GM12878 (cell line): Measurements from ENCODE around the gene TBCD. TPM values are rescaled to one million over a fixed set of nuclear protein-coding genes. Genes with fewer than 3 reads are reported as not detected.

Experiments used
- BACH1 ChIP-seq: fragments of 450-650 bp; IDR thresholded peaks from 2 replicates; pipeline ENCODE4 v1.6.1; 2017; ENCODE audit warnings: mild to moderate bottlenecking, borderline replicate concordance
- BCL3 ChIP-seq: IDR thresholded peaks from 2 replicates; pipeline ENCODE4 v1.6.1; 2011; ENCODE audit warnings: borderline replicate concordance, low read depth, mild to moderate bottlenecking, moderate library complexity, low read length; ENCODE audit not compliant: insufficient read depth, poor library complexity, severe bottlenecking
- CEBPZ ChIP-seq: fragments of 150-350 bp; IDR thresholded peaks from 2 replicates; pipeline ENCODE4 v1.6.1; 2016; ENCODE audit warnings: low read depth, low read length
- DPF2 ChIP-seq: fragments of 450-650 bp; IDR thresholded peaks from 2 replicates; pipeline ENCODE4 v1.6.1; 2017; ENCODE audit warnings: mild to moderate bottlenecking
- GATAD2B ChIP-seq: fragments of 450-650 bp; conservative IDR thresholded peaks from 2 replicates; pipeline ENCODE4 v1.6.1; 2017; ENCODE audit warnings: low read depth, mild to moderate bottlenecking, moderate library complexity
- PAX5 ChIP-seq: IDR thresholded peaks from 2 replicates; pipeline ENCODE4 v1.6.1; 2011; ENCODE audit warnings: low read depth, low read length, borderline replicate concordance
- PKNOX1 ChIP-seq: fragments of 450-650 bp; IDR thresholded peaks from 2 replicates; pipeline ENCODE4 v1.6.1; 2016; ENCODE audit warnings: mild to moderate bottlenecking
- PML ChIP-seq: IDR thresholded peaks from 2 replicates; pipeline ENCODE4 v1.6.1; 2012; ENCODE audit warnings: low read length, inconsistent platforms
- POU2F2 ChIP-seq: IDR thresholded peaks from 3 replicates; pipeline ENCODE4 v1.6.1; 2011; ENCODE audit warnings: low read depth, mild to moderate bottlenecking, low read length, borderline replicate concordance
- RCOR1 ChIP-seq: conservative IDR thresholded peaks from 2 replicates; pipeline ENCODE4 v1.6.1; 2012; ENCODE audit warnings: low read depth, low read length, improper control_type of control experiment
- REST ChIP-seq: IDR thresholded peaks from 2 replicates; pipeline ENCODE4 v1.6.1; 2012; ENCODE audit warnings: mild to moderate bottlenecking, low read depth, low read length
- RFX5 ChIP-seq: IDR thresholded peaks from 2 replicates; pipeline ENCODE4 v1.6.1; 2011; ENCODE audit warnings: low read depth, low read length, improper control_type of control experiment
- SP1 ChIP-seq: IDR thresholded peaks from one replicate; pipeline ENCODE4 v1.6.1; 2011; ENCODE audit warnings: low read depth, low read length
- STAT3 ChIP-seq: IDR thresholded peaks from 2 replicates; pipeline ENCODE4 v1.6.1; 2011; ENCODE audit warnings: low read depth, low read length, improper control_type of control experiment
- TCF3 ChIP-seq: IDR thresholded peaks from 2 replicates; pipeline ENCODE4 v1.6.1; 2012; ENCODE audit warnings: low read depth, mild to moderate bottlenecking, low read length, borderline replicate concordance; ENCODE audit not compliant: insufficient read depth
- ZNF592 ChIP-seq: fragments of 450-650 bp; IDR thresholded peaks from 2 replicates; pipeline ENCODE4 v1.6.1; 2017; ENCODE audit warnings: mild to moderate bottlenecking, moderate library complexity
- polyA plus RNA-seq, 11 experiments: library from polyadenylated mRNA; depleted of rRNA in 4 of 11; unstranded in 6 of 11; stranded (reverse) in 5 of 11; fragments of >200 nt; fragmentation: Nextera tagmentation in 4 of 11; fragmentation: Illumina TruSeq in 1 of 11; extraction: Ambion mirVana in 4 of 11; extraction: Trizol in 1 of 11; gene quantifications; 1 replicate in 1 of 11; 2 replicates in 10 of 11; pipeline versions ENCODE4 v1.2.1 to v1.2.3, GENCODE V29; 2011 to 2016; ENCODE audit warnings: inconsistent platforms in 2 of 11, missing spikeins in 2 of 11, low read depth in 1 of 11
- total RNA-seq, 4 experiments: library from RNA; depleted of rRNA in 3 of 4; stranded (reverse); fragments of >200 nt in 3 of 4; fragmentation: Illumina TruSeq in 1 of 4; extraction: Trizol in 1 of 4; gene quantifications; 2 replicates each; pipeline versions ENCODE4 v1.2.1 to v1.2.3, GENCODE V29; 2013 to 2021

Gene TBCD
- total and polyA plus RNA-seq, 10 of the 15 experiments (the other 5 are each of a cell fraction or from before 2014, with no cell fraction given) = 10.3 to 114 (median 52.4) TPM

- TF ChIP-seq ZNF592 (no peak), PKNOX1 (peak; percentile 81), PAX5 (peak; percentile 80), REST (no peak), PML (no peak), SP1 (no peak), TCF3 (peak; percentile 89), DPF2 (peak; percentile 55; the same call in 1 of the 2 replicates), BCL3 (no peak), STAT3 (no peak), CEBPZ (no peak), RCOR1 (no peak), RFX5 (no peak), BACH1 (peak; percentile 12; the same call in 1 of the 2 replicates), GATAD2B (no peak), POU2F2 (peak; percentile 51; the same call in 2 of the 3 replicates)
Measured at GRCh38 chr17:82871056-82871775, 119.4 kb downstream of the TBCD start (continued).
